NCI-H82 treated with DMSO at 0.1 percent for 48 hours (cell line): Measurements from ENCODE around the gene GFY.
A peak's percentile ranks its signal among the peaks of the same experiment; 100 is the strongest.

Experiments used
- DNase-seq: peaks from one replicate; lab custom pipeline; 2025; ENCODE audit not compliant: unreplicated experiment; lab: John Stamatoyannopoulos, UW

Gene GFY

GRCh38 chr19:49408816-49409440 lies 16.3 kb upstream of the GFY start:
- DNase-seq, result no peak

GRCh38 chr19:49409441-49410029 lies 15.7 kb upstream of the GFY start:
- no peak for DNase-seq

- DNase-seq, result no peak
Measured at GRCh38 chr19:49411681-49412326, 13.4 kb upstream of the GFY start.

GRCh38 chr19:49413348-49413747 lies 11.8 kb upstream of the GFY start:
- peak; percentile 85 for DNase-seq

GRCh38 chr19:49414256-49414655 lies 10.9 kb upstream of the GFY start:
- no peak for DNase-seq

GRCh38 chr19:49415102-49415809 lies 9.9 kb upstream of the GFY start:
- no peak for DNase-seq

- no peak for DNase-seq
Measured at GRCh38 chr19:49415810-49416200, 9.4 kb upstream of the GFY start.

GRCh38 chr19:49417088-49417487 lies 8.1 kb upstream of the GFY start:
- no peak for DNase-seq

GRCh38 chr19:49418511-49418910 lies 6.7 kb upstream of the GFY start:
- peak; percentile 11 for DNase-seq

- DNase-seq, result no peak
Measured at GRCh38 chr19:49419173-49419572, 6.0 kb upstream of the GFY start.

GRCh38 chr19:49420227-49420626 lies 5.0 kb upstream of the GFY start:
- no peak for DNase-seq

GRCh38 chr19:49421039-49421877 lies 3.9 kb upstream of the GFY start:
- peak; percentile 68 for DNase-seq

GRCh38 chr19:49421878-49422202 lies 3.3 kb upstream of the GFY start:
- DNase-seq, result no peak

GRCh38 chr19:49422407-49423070 lies 2.6 kb upstream of the GFY start:
- DNase-seq, result peak; percentile 53

GRCh38 chr19:49423071-49423984 lies 1.9 kb upstream of the GFY start, which contains the start of gene PTH2:
TSS of gene PTH2 (minus strand) at chr19:49423441. CDS start at chr19:49423339, 102 bp downstream.
- no peak for DNase-seq

- no peak for DNase-seq
Measured at GRCh38 chr19:49423985-49424303, 1.2 kb upstream of the GFY start.

- DNase-seq, result peak; percentile 42
Measured at GRCh38 chr19:49425922-49426592, 869 bp downstream of the GFY start.

- DNase-seq, result no peak
Measured at GRCh38 chr19:49427339-49427738, 2.2 kb downstream of the GFY start.

GRCh38 chr19:49427855-49428546 lies 2.8 kb downstream of the GFY start:
- no peak for DNase-seq
